GM18870 (cell line): Measurements from ENCODE around the gene TENT4B.

Source experiments
- ATAC-seq: cut with Tn5 transposase; IDR thresholded peaks from one replicate; pipeline ENCODE4 v1.9.1; 2021; ENCODE audit warnings: moderate library complexity; ENCODE audit not compliant: unreplicated experiment

TENT4B gene

GRCh38 chr16:50252874-50253513, 99.9 kb downstream of the TENT4B start:
- no peak for ATAC-seq

- no peak for ATAC-seq
Observed at GRCh38 chr16:50253514-50253910, 100.4 kb downstream of the TENT4B start.

GRCh38 chr16:50254072-50254471, 101.0 kb downstream of the TENT4B start:
- no peak for ATAC-seq

- ATAC-seq: no peak
Observed at GRCh38 chr16:50255538-50255937, 102.4 kb downstream of the TENT4B start.

- ATAC-seq: no peak
Observed at GRCh38 chr16:50256604-50257003, 103.5 kb downstream of the TENT4B start.

- ATAC-seq: no peak
Observed at GRCh38 chr16:50257876-50258275, 104.8 kb downstream of the TENT4B start.

- ATAC-seq: no peak
Observed at GRCh38 chr16:50259334-50260205, 106.5 kb downstream of the TENT4B start.

GRCh38 chr16:50260206-50261159, 107.4 kb downstream of the TENT4B start:
- no peak for ATAC-seq

- ATAC-seq: no peak
Observed at GRCh38 chr16:50261160-50261706, 108.1 kb downstream of the TENT4B start.

- no peak for ATAC-seq
Observed at GRCh38 chr16:50261707-50262235, 108.7 kb downstream of the TENT4B start.

- no peak for ATAC-seq
Observed at GRCh38 chr16:50263060-50263909, 110.2 kb downstream of the TENT4B start.

- ATAC-seq: peak; percentile 48
Observed at GRCh38 chr16:50263940-50264929, 111.1 kb downstream of the TENT4B start.

- no peak for ATAC-seq
Observed at GRCh38 chr16:50265260-50265659, 112.2 kb downstream of the TENT4B start.

GRCh38 chr16:50265716-50266336, 112.7 kb downstream of the TENT4B start:
- no peak for ATAC-seq

- peak; percentile 68 for ATAC-seq
Observed at GRCh38 chr16:50266337-50267091, 113.4 kb downstream of the TENT4B start, which contains the start of gene ADCY7. Gene ADCY7, plus strand, starts transcription at chr16:50266551. Its CDS starts 21,629 bp downstream, at chr16:50288180.

- no peak for ATAC-seq
Observed at GRCh38 chr16:50267151-50267631, 114.1 kb downstream of the TENT4B start.

- no peak for ATAC-seq
Observed at GRCh38 chr16:50267651-50268050, 114.5 kb downstream of the TENT4B start.
